ENCODE results near the gene FEM1C.
"Not testable (repeated sequence)": the region's sequence is repeated elsewhere in the genome, so short reads cannot be mapped to it uniquely, and the experiment has no call there.

FEM1C gene

GRCh38 chr5:115516372-115516771 lies 28.2 kb downstream of the FEM1C start:
- no peak for DNase-seq

GRCh38 chr5:115514220-115514619 lies 30.4 kb downstream of the FEM1C start:
- no peak for DNase-seq

GRCh38 chr5:115511632-115512031 lies 32.9 kb downstream of the FEM1C start:
- DNase-seq: no peak

GRCh38 chr5:115510145-115510645 lies 34.4 kb downstream of the FEM1C start:
- no peak for DNase-seq

GRCh38 chr5:115509547-115509946 lies 35.0 kb downstream of the FEM1C start:
- DNase-seq: no peak

- no peak for DNase-seq
These were observed 36.9 kb downstream of the FEM1C start for GRCh38 chr5:115507681-115508080.

- no peak for DNase-seq
These were observed 41.2 kb downstream of the FEM1C start for GRCh38 chr5:115503420-115503819.

GRCh38 chr5:115501464-115502210 lies 42.9 kb downstream of the FEM1C start:
- DNase-seq: no peak

GRCh38 chr5:115500225-115500624 lies 44.4 kb downstream of the FEM1C start:
- DNase-seq: no peak

- no peak for DNase-seq
These were observed 47.5 kb downstream of the FEM1C start for GRCh38 chr5:115496936-115497576.

GRCh38 chr5:115494570-115495289 lies 49.8 kb downstream of the FEM1C start:
- DNase-seq: no peak

- no peak for DNase-seq
These were observed 54.0 kb downstream of the FEM1C start for GRCh38 chr5:115490596-115490995.

GRCh38 chr5:115489733-115490132 lies 54.8 kb downstream of the FEM1C start:
- DNase-seq: no peak

GRCh38 chr5:115487756-115488155 lies 56.8 kb downstream of the FEM1C start:
- DNase-seq: no peak

GRCh38 chr5:115487168-115487567 lies 57.4 kb downstream of the FEM1C start:
- DNase-seq: no peak

GRCh38 chr5:115486728-115487127 lies 57.8 kb downstream of the FEM1C start:
- DNase-seq: no peak

- DNase-seq: no peak
These were observed 60.2 kb downstream of the FEM1C start for GRCh38 chr5:115484368-115484767.

GRCh38 chr5:115480900-115481299 lies 63.7 kb downstream of the FEM1C start:
- no peak for DNase-seq

- DNase-seq: no peak
These were observed 64.3 kb downstream of the FEM1C start for GRCh38 chr5:115480271-115480670.

- not testable (repeated sequence) for DNase-seq
These were observed 65.3 kb downstream of the FEM1C start for GRCh38 chr5:115479166-115479873.

GRCh38 chr5:115478281-115478680 lies 66.3 kb downstream of the FEM1C start:
- no peak for DNase-seq

- no peak for DNase-seq
These were observed 67.0 kb downstream of the FEM1C start for GRCh38 chr5:115477581-115477980.

- no peak for DNase-seq
These were observed 68.8 kb downstream of the FEM1C start for GRCh38 chr5:115475788-115476187.
